Stimulated activated CD8-positive, alpha-beta memory T cell treated with anti-CD3 and anti-CD28 coated beads, Interleukin-2, amount 100 ng/mL, for 1 hour (primary cell): ENCODE results near the gene KLF9.

Source experiments
- DNase-seq, 2 donors: peaks; one replicate each; pipeline ENCODE4 v3.0.0-alpha.2; 2020; ENCODE audit warnings: low read depth in 2 of 2

Gene KLF9

GRCh38 chr9:70413799-70414775, at the start of gene KLF9:
Gene KLF9, minus strand, starts transcription at chr9:70414657. Its CDS starts 1,294 bp downstream, at chr9:70413363.
- peak; percentile 75 to 81 for DNase-seq

- DNase-seq = no peak
Measured at GRCh38 chr9:70463877-70464276, 49.4 kb upstream of the KLF9 start.

- no peak for DNase-seq
Measured at GRCh38 chr9:70462300-70462699, 47.8 kb upstream of the KLF9 start.

- no peak for DNase-seq
Measured at GRCh38 chr9:70457235-70457634, 42.8 kb upstream of the KLF9 start.

GRCh38 chr9:70455993-70456704, 41.7 kb upstream of the KLF9 start:
- no peak for DNase-seq

- no peak for DNase-seq
Measured at GRCh38 chr9:70452365-70452764, 37.9 kb upstream of the KLF9 start.

- DNase-seq = no peak
Measured at GRCh38 chr9:70451765-70452164, 37.3 kb upstream of the KLF9 start.

- DNase-seq = no peak
Measured at GRCh38 chr9:70450738-70451137, 36.3 kb upstream of the KLF9 start.

GRCh38 chr9:70449461-70449860, 35.0 kb upstream of the KLF9 start:
- DNase-seq = no peak

GRCh38 chr9:70448919-70449318, 34.5 kb upstream of the KLF9 start:
- DNase-seq = no peak

- no peak for DNase-seq
Measured at GRCh38 chr9:70444904-70445303, 30.4 kb upstream of the KLF9 start.

GRCh38 chr9:70442328-70442848, 27.9 kb upstream of the KLF9 start:
- no peak for DNase-seq

- DNase-seq = no peak
Measured at GRCh38 chr9:70441622-70442021, 27.2 kb upstream of the KLF9 start.

GRCh38 chr9:70439991-70440706, 25.7 kb upstream of the KLF9 start:
- no peak for DNase-seq

GRCh38 chr9:70438341-70438928, 24.0 kb upstream of the KLF9 start:
- DNase-seq = no peak

GRCh38 chr9:70435948-70436347, 21.5 kb upstream of the KLF9 start:
- DNase-seq = no peak

GRCh38 chr9:70429899-70430298, 15.4 kb upstream of the KLF9 start:
- no peak for DNase-seq

- DNase-seq = no peak
Measured at GRCh38 chr9:70428781-70429180, 14.3 kb upstream of the KLF9 start.

GRCh38 chr9:70427161-70427945, 12.9 kb upstream of the KLF9 start:
- no peak for DNase-seq

- DNase-seq = no peak
Measured at GRCh38 chr9:70425192-70425591, 10.7 kb upstream of the KLF9 start.
